ENCODE results near the gene DOCK10.

- no peak for TF ChIP-seq POLR2A (IDR thresholded peaks at IDR 0.05)
- no peak for TF ChIP-seq EP300 (IDR thresholded peaks at IDR 0.05)
- TF ChIP-seq, protein P1, sequence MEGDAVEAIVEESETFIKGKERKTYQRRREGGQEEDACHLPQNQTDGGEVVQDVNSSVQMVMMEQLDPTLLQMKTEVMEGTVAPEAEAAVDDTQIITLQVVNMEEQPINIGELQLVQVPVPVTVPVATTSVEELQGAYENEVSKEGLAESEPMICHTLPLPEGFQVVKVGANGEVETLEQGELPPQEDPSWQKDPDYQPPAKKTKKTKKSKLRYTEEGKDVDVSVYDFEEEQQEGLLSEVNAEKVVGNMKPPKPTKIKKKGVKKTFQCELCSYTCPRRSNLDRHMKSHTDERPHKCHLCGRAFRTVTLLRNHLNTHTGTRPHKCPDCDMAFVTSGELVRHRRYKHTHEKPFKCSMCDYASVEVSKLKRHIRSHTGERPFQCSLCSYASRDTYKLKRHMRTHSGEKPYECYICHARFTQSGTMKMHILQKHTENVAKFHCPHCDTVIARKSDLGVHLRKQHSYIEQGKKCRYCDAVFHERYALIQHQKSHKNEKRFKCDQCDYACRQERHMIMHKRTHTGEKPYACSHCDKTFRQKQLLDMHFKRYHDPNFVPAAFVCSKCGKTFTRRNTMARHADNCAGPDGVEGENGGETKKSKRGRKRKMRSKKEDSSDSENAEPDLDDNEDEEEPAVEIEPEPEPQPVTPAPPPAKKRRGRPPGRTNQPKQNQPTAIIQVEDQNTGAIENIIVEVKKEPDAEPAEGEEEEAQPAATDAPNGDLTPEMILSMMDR (IDR thresholded peaks at IDR 0.05) = no peak
These were observed 13.4 kb upstream of the DOCK10 start for GRCh38 chr2:225055714-225056113.
